HFF-Myc (cell line): Measurements from ENCODE around the gene UBE2E1.

ENCODE experiments used
- DNase-seq: peaks from one replicate; pipeline ENCODE4 v3.0.0-alpha.2; 2011; ENCODE audit warnings: low read depth; ENCODE audit errors: extremely low read depth
- H3K4me3 ChIP-seq: replicated peaks from 2 replicates; pipeline ENCODE4 v1.5.1; 2011; ENCODE audit warnings: low read depth, mild to moderate bottlenecking, control low read depth, low read length
- TF ChIP-seq, protein P1 (sequence below): IDR thresholded peaks from 2 replicates; pipeline ENCODE4 v1.5.1; 2012; ENCODE audit warnings: mild to moderate bottlenecking, low read depth, low read length, control low read depth; ENCODE audit errors: missing control alignments

Gene UBE2E1

DNA sequence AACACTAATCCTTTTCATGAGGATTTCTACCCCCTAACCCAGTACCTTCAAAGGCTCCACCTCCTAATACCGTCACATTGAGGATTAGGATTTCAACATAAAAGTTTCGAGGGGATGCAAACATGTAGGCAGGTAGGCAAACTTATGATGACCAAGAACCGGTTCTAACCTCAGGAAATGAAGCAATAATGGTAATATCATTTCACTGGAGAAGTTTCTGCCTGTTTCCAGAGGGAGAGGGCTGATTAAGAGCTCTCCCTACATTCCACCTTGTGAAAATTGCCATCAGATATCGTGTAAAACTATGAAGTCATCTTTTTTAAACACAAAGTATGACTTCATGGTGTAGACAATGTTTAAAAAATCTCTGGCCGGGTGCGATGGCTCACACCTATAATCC lies 79.5 kb downstream of the UBE2E1 start:
- H3K4me3 ChIP-seq: no peak overlapping the region
- no peak for DNase-seq
- TF ChIP-seq, protein P1, sequence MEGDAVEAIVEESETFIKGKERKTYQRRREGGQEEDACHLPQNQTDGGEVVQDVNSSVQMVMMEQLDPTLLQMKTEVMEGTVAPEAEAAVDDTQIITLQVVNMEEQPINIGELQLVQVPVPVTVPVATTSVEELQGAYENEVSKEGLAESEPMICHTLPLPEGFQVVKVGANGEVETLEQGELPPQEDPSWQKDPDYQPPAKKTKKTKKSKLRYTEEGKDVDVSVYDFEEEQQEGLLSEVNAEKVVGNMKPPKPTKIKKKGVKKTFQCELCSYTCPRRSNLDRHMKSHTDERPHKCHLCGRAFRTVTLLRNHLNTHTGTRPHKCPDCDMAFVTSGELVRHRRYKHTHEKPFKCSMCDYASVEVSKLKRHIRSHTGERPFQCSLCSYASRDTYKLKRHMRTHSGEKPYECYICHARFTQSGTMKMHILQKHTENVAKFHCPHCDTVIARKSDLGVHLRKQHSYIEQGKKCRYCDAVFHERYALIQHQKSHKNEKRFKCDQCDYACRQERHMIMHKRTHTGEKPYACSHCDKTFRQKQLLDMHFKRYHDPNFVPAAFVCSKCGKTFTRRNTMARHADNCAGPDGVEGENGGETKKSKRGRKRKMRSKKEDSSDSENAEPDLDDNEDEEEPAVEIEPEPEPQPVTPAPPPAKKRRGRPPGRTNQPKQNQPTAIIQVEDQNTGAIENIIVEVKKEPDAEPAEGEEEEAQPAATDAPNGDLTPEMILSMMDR: no peak

DNA sequence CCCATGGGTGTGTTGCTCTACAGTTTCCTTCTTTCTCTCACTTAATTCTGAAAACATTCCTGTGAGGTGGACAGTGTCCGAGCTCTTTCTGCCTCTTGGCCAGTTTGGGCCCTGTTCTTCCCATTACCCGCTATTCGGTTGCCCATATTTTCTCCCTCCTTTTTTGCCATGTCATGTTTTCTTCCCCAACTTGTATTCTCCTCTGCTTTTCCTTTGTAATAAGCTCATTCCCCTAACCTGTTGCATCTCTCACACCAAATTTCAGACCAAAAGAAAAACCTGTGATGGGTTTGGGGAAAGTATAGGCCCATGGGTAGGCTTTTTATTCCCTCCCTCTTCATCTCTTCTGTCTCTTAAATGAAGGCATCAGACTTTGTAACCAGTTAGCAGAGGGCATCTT lies 80.6 kb downstream of the UBE2E1 start:
- TF ChIP-seq, protein P1: no peak
- DNase-seq: no peak

GRCh38 chr3:23888617-23889228 lies 83.0 kb downstream of the UBE2E1 start:
- no peak overlapping the region for H3K4me3 ChIP-seq
- TF ChIP-seq, protein P1: peak; percentile 46
- DNase-seq: no peak

More for the DNA sequence above, 80.6 kb downstream of the UBE2E1 start:
- H3K4me3 ChIP-seq: no peak overlapping the region

- H3K4me3 ChIP-seq: no peak overlapping the region
- DNase-seq: no peak
- TF ChIP-seq, protein P1: no peak
Measured at GRCh38 chr3:23889386-23889785, 83.6 kb downstream of the UBE2E1 start.

- TF ChIP-seq, protein P1: no peak
- H3K4me3 ChIP-seq: no peak overlapping the region
- DNase-seq: no peak
Measured at GRCh38 chr3:23889950-23890349, 84.2 kb downstream of the UBE2E1 start.

DNA sequence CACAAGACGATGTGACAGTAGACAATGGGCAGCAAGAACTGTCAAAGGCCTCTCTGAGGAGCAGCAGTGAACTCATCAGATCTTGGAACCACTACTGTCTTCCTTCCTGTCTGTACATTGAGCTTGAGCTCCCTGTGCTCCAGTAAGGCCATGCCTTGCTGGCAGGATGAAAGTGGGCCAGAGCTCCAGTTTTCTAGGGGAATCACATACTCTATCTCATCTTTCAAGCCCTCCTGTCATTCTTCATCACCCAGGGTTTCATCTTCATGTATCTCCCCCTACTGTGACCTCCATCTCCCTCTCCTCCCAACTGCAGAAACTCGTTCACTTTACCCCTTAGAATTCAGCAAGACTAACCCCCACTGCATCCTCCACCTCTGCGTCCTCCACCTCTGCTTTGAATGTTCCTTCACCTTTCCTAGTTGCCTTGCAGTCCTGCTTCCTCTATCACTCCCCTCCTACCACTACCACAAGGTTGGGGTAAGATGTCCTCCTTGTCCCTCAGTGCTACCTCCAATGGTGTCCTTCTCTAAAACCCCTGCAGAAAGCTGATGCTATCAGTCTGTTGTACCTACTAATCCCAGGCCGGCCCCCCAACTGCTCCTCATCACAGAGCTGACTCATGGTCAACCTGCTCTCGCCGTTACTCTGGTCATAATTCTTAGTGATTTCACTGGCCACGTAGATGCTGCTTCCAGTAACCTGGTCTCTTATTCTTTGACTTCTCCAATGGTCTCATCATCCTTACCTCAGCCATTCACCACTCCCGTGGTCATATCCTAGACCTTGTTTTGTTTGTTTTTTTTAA lies 88.7 kb downstream of the UBE2E1 start:
- TF ChIP-seq, protein P1: no peak
- DNase-seq: no peak
- H3K4me3 ChIP-seq: no peak overlapping the region

GRCh38 chr3:23895181-23895580 lies 89.4 kb downstream of the UBE2E1 start:
- no peak for DNase-seq
- H3K4me3 ChIP-seq: no peak overlapping the region
- TF ChIP-seq, protein P1: no peak
